ENCODE measurements around the gene ZNF593OS.

The ZNF593OS gene

GRCh38 chr1:26171084-26172072, at the start of gene ZNF593OS:
Gene ZNF593OS, minus strand, starts transcription at chr1:26171832. Its CDS starts 171 bp downstream, at chr1:26171661.
- peak within 1 kb of the TSS; percentile 68 for H3K27ac Mint-ChIP-seq
- peaks cover 11% of the 10 kb centered on the region for H3K4me1 Mint-ChIP-seq (ENCODE audit: low read depth)
- no peaks in the 10 kb centered on the region for H3K36me3 Mint-ChIP-seq (ENCODE audit: low read depth)
- DNase-seq (ENCODE audit: low spot score) = no peak
- no peaks in the 10 kb centered on the region for H3K9me3 Mint-ChIP-seq
- peaks cover 5% of the 10 kb centered on the region for H3K27me3 Mint-ChIP-seq (ENCODE audit: low read depth)
- H3K4me3 Mint-ChIP-seq = peak within 1 kb of the TSS; percentile 90

GRCh38 chr1:26221094-26221493, 49.5 kb upstream of the ZNF593OS start:
- peaks cover 7% of the 10 kb centered on the region for H3K4me1 Mint-ChIP-seq (ENCODE audit: low read depth)
- DNase-seq (ENCODE audit: low spot score) = no peak
- H3K36me3 Mint-ChIP-seq (ENCODE audit: low read depth) = no peaks in the 10 kb centered on the region
- H3K27me3 Mint-ChIP-seq (ENCODE audit: low read depth) = peaks cover 35% of the 10 kb centered on the region
- no peak overlapping the region for H3K27ac Mint-ChIP-seq
- no peak overlapping the region for H3K4me3 Mint-ChIP-seq
- no peaks in the 10 kb centered on the region for H3K9me3 Mint-ChIP-seq

GRCh38 chr1:26220199-26220912, 48.7 kb upstream of the ZNF593OS start:
- no peak overlapping the region for H3K4me3 Mint-ChIP-seq
- DNase-seq (ENCODE audit: low spot score) = no peak
- H3K27me3 Mint-ChIP-seq (ENCODE audit: low read depth) = peaks cover 28% of the 10 kb centered on the region
- H3K36me3 Mint-ChIP-seq (ENCODE audit: low read depth) = no peaks in the 10 kb centered on the region
- no peak overlapping the region for H3K27ac Mint-ChIP-seq
- H3K4me1 Mint-ChIP-seq (ENCODE audit: low read depth) = peaks cover 2% of the 10 kb centered on the region
- H3K9me3 Mint-ChIP-seq = no peaks in the 10 kb centered on the region

- Mint-ChIP-seq H3K36me3 (ENCODE audit: low read depth) (no peaks in the 10 kb centered on the region), H3K4me1 (ENCODE audit: low read depth) (peaks cover 2% of the 10 kb centered on the region), H3K27ac (no peak overlapping the region), H3K27me3 (ENCODE audit: low read depth) (peaks cover 16% of the 10 kb centered on the region), H3K9me3 (no peaks in the 10 kb centered on the region), H3K4me3 (no peak overlapping the region)
- DNase-seq (ENCODE audit: low spot score) = no peak
Measured at GRCh38 chr1:26218906-26219494, 47.4 kb upstream of the ZNF593OS start.

- Mint-ChIP-seq H3K4me1 (ENCODE audit: low read depth) (peaks cover 2% of the 10 kb centered on the region), H3K4me3 (no peak overlapping the region), H3K9me3 (no peaks in the 10 kb centered on the region), H3K36me3 (ENCODE audit: low read depth) (no peaks in the 10 kb centered on the region), H3K27me3 (ENCODE audit: low read depth) (peaks cover 15% of the 10 kb centered on the region), H3K27ac (no peak overlapping the region)
- DNase-seq (ENCODE audit: low spot score) = no peak
Measured at GRCh38 chr1:26215246-26215645, 43.6 kb upstream of the ZNF593OS start.

GRCh38 chr1:26213335-26213905, 41.8 kb upstream of the ZNF593OS start:
- no peaks in the 10 kb centered on the region for H3K36me3 Mint-ChIP-seq (ENCODE audit: low read depth)

GRCh38 chr1:26212726-26213125, 41.1 kb upstream of the ZNF593OS start:
- Mint-ChIP-seq H3K4me1 (ENCODE audit: low read depth) (no peaks in the 10 kb centered on the region), H3K9me3 (no peaks in the 10 kb centered on the region), H3K36me3 (ENCODE audit: low read depth) (no peaks in the 10 kb centered on the region), H3K27ac (peak overlapping the region; percentile 31), H3K4me3 (no peak overlapping the region), H3K27me3 (ENCODE audit: low read depth) (peaks cover 20% of the 10 kb centered on the region)
- DNase-seq (ENCODE audit: low spot score) = no peak

More at GRCh38 chr1:26213335-26213905, 41.8 kb upstream of the ZNF593OS start:
- DNase-seq (ENCODE audit: low spot score) = no peak
- Mint-ChIP-seq H3K4me1 (ENCODE audit: low read depth) (no peaks in the 10 kb centered on the region), H3K27me3 (ENCODE audit: low read depth) (peaks cover 20% of the 10 kb centered on the region), H3K9me3 (no peaks in the 10 kb centered on the region), H3K4me3 (no peak overlapping the region), H3K27ac (no peak overlapping the region)

- Mint-ChIP-seq H3K4me3 (no peak overlapping the region), H3K27ac (no peak overlapping the region), H3K27me3 (ENCODE audit: low read depth) (peaks cover 17% of the 10 kb centered on the region), H3K9me3 (no peaks in the 10 kb centered on the region), H3K36me3 (ENCODE audit: low read depth) (no peaks in the 10 kb centered on the region), H3K4me1 (ENCODE audit: low read depth) (no peaks in the 10 kb centered on the region)
- DNase-seq (ENCODE audit: low spot score) = no peak
Measured at GRCh38 chr1:26210147-26210870, 38.7 kb upstream of the ZNF593OS start.

- DNase-seq (ENCODE audit: low spot score) = no peak
- no peak overlapping the region for H3K4me3 Mint-ChIP-seq
- no peaks in the 10 kb centered on the region for H3K36me3 Mint-ChIP-seq (ENCODE audit: low read depth)
- no peaks in the 10 kb centered on the region for H3K9me3 Mint-ChIP-seq
- H3K4me1 Mint-ChIP-seq (ENCODE audit: low read depth) = peaks cover 38% of the 10 kb centered on the region
- H3K27me3 Mint-ChIP-seq (ENCODE audit: low read depth) = no peaks in the 10 kb centered on the region
- H3K27ac Mint-ChIP-seq = no peak overlapping the region
Measured at GRCh38 chr1:26203642-26204318, 32.1 kb upstream of the ZNF593OS start.

GRCh38 chr1:26200413-26200812, 28.8 kb upstream of the ZNF593OS start:
- no peak overlapping the region for H3K4me3 Mint-ChIP-seq
- no peaks in the 10 kb centered on the region for H3K9me3 Mint-ChIP-seq
- peaks cover 38% of the 10 kb centered on the region for H3K4me1 Mint-ChIP-seq (ENCODE audit: low read depth)
- H3K36me3 Mint-ChIP-seq (ENCODE audit: low read depth) = no peaks in the 10 kb centered on the region
- peaks cover 3% of the 10 kb centered on the region for H3K27me3 Mint-ChIP-seq (ENCODE audit: low read depth)
- H3K27ac Mint-ChIP-seq = peak overlapping the region; percentile 80
- no peak for DNase-seq (ENCODE audit: low spot score)

- Mint-ChIP-seq H3K9me3 (no peaks in the 10 kb centered on the region), H3K4me1 (ENCODE audit: low read depth) (peaks cover 33% of the 10 kb centered on the region), H3K4me3 (no peak overlapping the region), H3K27ac (no peak overlapping the region), H3K36me3 (ENCODE audit: low read depth) (no peaks in the 10 kb centered on the region), H3K27me3 (ENCODE audit: low read depth) (peaks cover 3% of the 10 kb centered on the region)
- no peak for DNase-seq (ENCODE audit: low spot score)
Measured at GRCh38 chr1:26197813-26198212, 26.2 kb upstream of the ZNF593OS start.

- no peaks in the 10 kb centered on the region for H3K36me3 Mint-ChIP-seq (ENCODE audit: low read depth)
- no peak overlapping the region for H3K27ac Mint-ChIP-seq
Measured at GRCh38 chr1:26197301-26197700, 25.7 kb upstream of the ZNF593OS start.

GRCh38 chr1:26195805-26196204, 24.2 kb upstream of the ZNF593OS start:
- Mint-ChIP-seq H3K4me1 (ENCODE audit: low read depth) (peaks cover 24% of the 10 kb centered on the region), H3K9me3 (no peaks in the 10 kb centered on the region), H3K27me3 (ENCODE audit: low read depth) (peaks cover 3% of the 10 kb centered on the region), H3K27ac (no peak overlapping the region), H3K4me3 (no peak overlapping the region), H3K36me3 (ENCODE audit: low read depth) (no peaks in the 10 kb centered on the region)
- DNase-seq (ENCODE audit: low spot score) = no peak

More at GRCh38 chr1:26197301-26197700, 25.7 kb upstream of the ZNF593OS start:
- no peaks in the 10 kb centered on the region for H3K9me3 Mint-ChIP-seq
- no peak for DNase-seq (ENCODE audit: low spot score)
- no peak overlapping the region for H3K4me3 Mint-ChIP-seq
- peaks cover 29% of the 10 kb centered on the region for H3K4me1 Mint-ChIP-seq (ENCODE audit: low read depth)
- peaks cover 3% of the 10 kb centered on the region for H3K27me3 Mint-ChIP-seq (ENCODE audit: low read depth)
